ENCODE results near the gene IGF2R. TPM values are rescaled to one million over a fixed set of nuclear protein-coding genes. Genes with fewer than 3 reads are reported as not detected.

The IGF2R gene
- total RNA-seq, 1 donor from 2014 or later: 109 TPM

DNA sequence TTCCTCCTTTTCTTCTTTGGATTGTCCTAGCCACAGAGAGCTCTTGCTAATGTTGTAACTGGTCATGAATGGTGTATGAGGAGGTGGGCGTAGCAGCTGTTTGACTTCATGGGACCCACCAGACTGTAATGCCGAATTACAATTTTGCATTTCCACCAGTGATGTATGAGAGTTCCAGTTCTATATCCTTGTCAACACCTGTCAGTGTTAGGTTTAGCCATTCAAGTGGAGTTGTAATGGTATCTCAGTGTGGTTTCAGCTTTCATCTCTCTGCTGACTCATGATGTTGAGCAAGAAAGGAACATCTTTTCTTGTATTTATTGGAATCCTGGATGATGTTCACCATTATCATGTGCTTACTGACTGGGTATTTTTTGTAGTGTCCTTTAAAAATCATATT is 5.1 kb downstream of the IGF2R start:
- Histone ChIP-seq H3K4me3 (ENCODE audit: low read depth, low read length) (no peak overlapping the region), H3K27me3 (ENCODE audit: control insufficient read depth, insufficient read depth, low read length) (no peaks in the 10 kb centered on the region), H3K36me3 (ENCODE audit: control insufficient read depth, insufficient read depth, low read length) (no peaks in the 10 kb centered on the region)
- FAIRE-seq (no peak), DNase-seq (ENCODE audit: low read depth) (peak; percentile 85)
- no peak for TF ChIP-seq CTCF (IDR thresholded peaks at IDR 0.05; ENCODE audit: insufficient read depth, low read length, severe bottlenecking)

- no peak for DNase-seq (ENCODE audit: low read depth)
- no peak for TF ChIP-seq CTCF (IDR thresholded peaks at IDR 0.05; ENCODE audit: insufficient read depth, low read length, severe bottlenecking)
- no peak for FAIRE-seq
- no peaks in the 10 kb centered on the region for H3K36me3 ChIP-seq (ENCODE audit: control insufficient read depth, insufficient read depth, low read length)
- H3K4me3 ChIP-seq (ENCODE audit: low read depth, low read length): no peak overlapping the region
- no peaks in the 10 kb centered on the region for H3K27me3 ChIP-seq (ENCODE audit: control insufficient read depth, insufficient read depth, low read length)
Observed at GRCh38 chr6:159974932-159975331, 6.0 kb downstream of the IGF2R start.

- TF ChIP-seq CTCF (IDR thresholded peaks at IDR 0.05; ENCODE audit: insufficient read depth, low read length, severe bottlenecking): no peak
- H3K27me3 ChIP-seq (ENCODE audit: control insufficient read depth, insufficient read depth, low read length): no peaks in the 10 kb centered on the region
- no peaks in the 10 kb centered on the region for H3K36me3 ChIP-seq (ENCODE audit: control insufficient read depth, insufficient read depth, low read length)
- no peak overlapping the region for H3K4me3 ChIP-seq (ENCODE audit: low read depth, low read length)
- FAIRE-seq (no peak), DNase-seq (ENCODE audit: low read depth) (no peak)
Observed at GRCh38 chr6:159976686-159977254, 7.9 kb downstream of the IGF2R start.

GRCh38 chr6:159977255-159977903 is 8.5 kb downstream of the IGF2R start:
- Histone ChIP-seq H3K27me3 (ENCODE audit: control insufficient read depth, insufficient read depth, low read length) (no peaks in the 10 kb centered on the region), H3K36me3 (ENCODE audit: control insufficient read depth, insufficient read depth, low read length) (no peaks in the 10 kb centered on the region), H3K4me3 (ENCODE audit: low read depth, low read length) (no peak overlapping the region)
- DNase-seq (ENCODE audit: low read depth) (no peak), FAIRE-seq (no peak)
- TF ChIP-seq CTCF (IDR thresholded peaks at IDR 0.05; ENCODE audit: insufficient read depth, low read length, severe bottlenecking): no peak

GRCh38 chr6:159977904-159978268 is 9.0 kb downstream of the IGF2R start:
- no peak for FAIRE-seq
- no peak overlapping the region for H3K4me3 ChIP-seq (ENCODE audit: low read depth, low read length)
- no peak for TF ChIP-seq CTCF (IDR thresholded peaks at IDR 0.05; ENCODE audit: insufficient read depth, low read length, severe bottlenecking)
- H3K27me3 ChIP-seq (ENCODE audit: control insufficient read depth, insufficient read depth, low read length): no peaks in the 10 kb centered on the region
- DNase-seq (ENCODE audit: low read depth): no peak
- H3K36me3 ChIP-seq (ENCODE audit: control insufficient read depth, insufficient read depth, low read length): no peaks in the 10 kb centered on the region
